IMR-90 (cell line): ENCODE results near the gene TEF. TPM values are rescaled to one million over a fixed set of nuclear protein-coding genes. Genes with fewer than 3 reads are reported as not detected.

Experiments
- ATAC-seq: fragments of 200-7000 bp; cut with Tn5 transposase; 2 replicates; pipeline ENCODE4 v1.9.1; 2020; ENCODE audit warnings: low read depth, mild to moderate bottlenecking, moderate library complexity
- BruUV-seq: library from RNA; stranded (reverse); fragments of 400-500 nt; replicated peaks from 2 replicates; lab custom pipeline; 2021; lab: Mats Ljungman, UMichigan
- CTCF ChIA-PET: fragments of 300-600 bp; formaldehyde crosslinking; extraction: SDS; loops from one replicate; lab custom pipeline; 2021; ENCODE audit warnings: antibody characterized with exemption; lab: Yijun Ruan, JAX
- POLR2A ChIA-PET: fragments of 300-600 bp; sonication (Branson Sonifier 250); formaldehyde crosslinking; loops from one replicate; lab custom pipeline; 2022; ENCODE audit warnings: antibody characterized with exemption; ENCODE audit not compliant: unreplicated experiment; lab: Charles Lee
- DNase-seq: peaks from one replicate; pipeline ENCODE4 v3.0.0; 2013
- H2AFZ ChIP-seq: replicated peaks from 2 replicates; pipeline ENCODE3; 2013; ENCODE audit warnings: low read length, mild to moderate bottlenecking; ENCODE audit not compliant: poor library complexity
- H2AK5ac ChIP-seq: 2 replicates; pipeline ENCODE4 v1.6.1; 2013; ENCODE audit warnings: low read depth, low read length, inconsistent platforms
- H2AK9ac ChIP-seq: replicated peaks from 2 replicates; pipeline ENCODE3; 2013; ENCODE audit warnings: mild to moderate bottlenecking, low read depth, low read length, moderate library complexity; ENCODE audit not compliant: poor library complexity
- H2BK120ac ChIP-seq: 2 replicates; pipeline ENCODE4 v1.6.1; 2013; ENCODE audit warnings: low read depth, low read length, inconsistent platforms
- H2BK15ac ChIP-seq: 3 replicates; pipeline ENCODE4 v1.6.1; 2013; ENCODE audit warnings: low read depth, low read length, inconsistent platforms
- H2BK20ac ChIP-seq: 2 replicates; pipeline ENCODE4 v1.6.1; 2013; ENCODE audit warnings: low read depth, mild to moderate bottlenecking, inconsistent platforms, low read length, moderate library complexity
- H2BK5ac ChIP-seq: 2 replicates; pipeline ENCODE4 v1.6.1; 2013; ENCODE audit warnings: mild to moderate bottlenecking, low read depth, low read length, inconsistent platforms; ENCODE audit not compliant: poor library complexity, severe bottlenecking
- H3K14ac ChIP-seq: replicated peaks from 2 replicates; pipeline ENCODE4 v1.6.1; 2013; ENCODE audit warnings: low read depth, low read length, inconsistent platforms
- H3K18ac ChIP-seq: 2 replicates; pipeline ENCODE4 v1.6.1; 2013; ENCODE audit warnings: low read depth, low read length, control low read depth
- H3K23ac ChIP-seq: 2 replicates; pipeline ENCODE4 v1.6.1; 2013; ENCODE audit warnings: low read depth, low read length, inconsistent platforms
- H3K27ac ChIP-seq: 2 replicates; pipeline ENCODE4 v1.5.1; 2013; ENCODE audit warnings: mild to moderate bottlenecking, control low read depth, low read length; ENCODE audit not compliant: insufficient read depth
- H3K27me3 ChIP-seq: 2 replicates; pipeline ENCODE4 v1.6.1; 2013; ENCODE audit warnings: low read length; ENCODE audit not compliant: control insufficient read depth, insufficient read depth
- H3K36me3 ChIP-seq: 2 replicates; pipeline ENCODE4 v1.6.1; 2013; ENCODE audit warnings: low read length, mixed read lengths; ENCODE audit not compliant: control insufficient read depth, insufficient read depth
- H3K4ac ChIP-seq: 2 replicates; pipeline ENCODE4 v1.6.1; 2013; ENCODE audit warnings: low read depth, low read length, inconsistent platforms
- H3K4me1 ChIP-seq: 2 replicates; pipeline ENCODE4 v1.6.1; 2013; ENCODE audit warnings: low read length, mixed read lengths; ENCODE audit not compliant: control insufficient read depth, insufficient read depth
- H3K4me2 ChIP-seq: 2 replicates; pipeline ENCODE4 v1.6.1; 2013; ENCODE audit warnings: low read depth, mild to moderate bottlenecking, control low read depth, low read length, moderate library complexity
- H3K4me3 ChIP-seq: 2 replicates; pipeline ENCODE4 v1.5.1; 2013; ENCODE audit warnings: low read depth, mild to moderate bottlenecking, control low read depth, low read length, moderate library complexity; ENCODE audit not compliant: insufficient read depth
- H3K56ac ChIP-seq: 2 replicates; pipeline ENCODE4 v1.6.1; 2013; ENCODE audit warnings: low read length, inconsistent platforms; ENCODE audit not compliant: insufficient read depth; ENCODE audit errors: extremely low read depth
- H3K79me1 ChIP-seq, 2 experiments: 2 replicates each; pipeline ENCODE4 v1.6.1; 2013; ENCODE audit warnings: low read length in 2 of 2, inconsistent platforms in 1 of 2, low read depth in 1 of 2
- H3K9ac ChIP-seq: 2 replicates; pipeline ENCODE4 v1.6.1; 2013; ENCODE audit warnings: low read depth, low read length, control low read depth
- H3K9me1 ChIP-seq: 2 replicates; pipeline ENCODE4 v1.6.1; 2013; ENCODE audit warnings: low read length, inconsistent platforms; ENCODE audit not compliant: insufficient read depth
- H3K9me3 ChIP-seq: 2 replicates; pipeline ENCODE4 v1.6.1; 2013; ENCODE audit warnings: low read length; ENCODE audit not compliant: control insufficient read depth, insufficient read depth
- H4K20me1 ChIP-seq: 2 replicates; pipeline ENCODE4 v1.6.1; 2013; ENCODE audit warnings: low read length, inconsistent platforms; ENCODE audit not compliant: insufficient read depth
- H4K5ac ChIP-seq: 2 replicates; pipeline ENCODE4 v1.6.1; 2013; ENCODE audit warnings: mild to moderate bottlenecking, low read depth, low read length, control low read depth
- H4K8ac ChIP-seq, 2 experiments: 2 replicates each; pipeline ENCODE4 v1.6.1; 2013; ENCODE audit warnings: low read depth in 2 of 2, low read length in 2 of 2, control low read depth in 1 of 2, inconsistent platforms in 1 of 2
- H4K91ac ChIP-seq: 2 replicates; pipeline ENCODE4 v1.6.1; 2013; ENCODE audit warnings: low read depth, low read length, inconsistent platforms; ENCODE audit not compliant: insufficient read depth
- CHD1 ChIP-seq: IDR thresholded peaks from 2 replicates; pipeline ENCODE4 v1.6.1; 2012; ENCODE audit warnings: low read depth, low read length, improper control_type of control experiment
- FOS ChIP-seq: fragments of 150-350 bp; IDR thresholded peaks from 2 replicates; pipeline ENCODE4 v1.6.1; 2016; ENCODE audit warnings: low read depth, low read length
- MXI1 ChIP-seq: IDR thresholded peaks from 2 replicates; pipeline ENCODE4 v1.6.1; 2012; ENCODE audit warnings: low read depth, mild to moderate bottlenecking, low read length, moderate library complexity, borderline replicate concordance
- NFE2L2 ChIP-seq: fragments of 150-350 bp; IDR thresholded peaks from 2 replicates; pipeline ENCODE4 v1.6.1; 2016; ENCODE audit warnings: low read depth, mild to moderate bottlenecking, low read length
- POLR2A ChIP-seq: IDR thresholded peaks from 2 replicates; pipeline ENCODE4 v1.6.1; 2012; ENCODE audit warnings: mild to moderate bottlenecking, low read depth, low read length
- RFX5 ChIP-seq: IDR thresholded peaks from 2 replicates; pipeline ENCODE4 v1.8.0; 2012; ENCODE audit warnings: low read depth, mild to moderate bottlenecking, low read length, moderate library complexity
- dilution Hi-C: fragments of 300-500 bp; cut with HindIII; formaldehyde crosslinking; loops from one replicate; pipeline ENCODE4 v1.14.3; 2018; ENCODE audit warnings: low sequenced_read_pairs; ENCODE audit not compliant: unreplicated experiment
- in situ Hi-C: fragments of 300-500 bp; cut with MboI; formaldehyde crosslinking; loops from 3 replicates; pipeline ENCODE4 v1.14.3; 2019; ENCODE audit warnings: low sequenced_read_pairs, inconsistent platforms, mixed read lengths
- intact Hi-C: fragments of 100-400 bp; cut with micrococcal nuclease; formaldehyde crosslinking; loops from 2 replicates; pipeline ENCODE4 v1.10.0; 2022
- polyA plus RNA-seq, 3 experiments: library from polyadenylated mRNA; depleted of rRNA; stranded (reverse); fragments of >200 nt; gene quantifications; 2 replicates each; pipeline ENCODE4 v1.2.3, GENCODE V29; 2012; ENCODE audit warnings: low replicate concordance in 1 of 3
- total RNA-seq: library from RNA; depleted of rRNA; stranded (reverse); fragments of >200 nt; gene quantifications from 2 replicates; pipeline ENCODE4 v1.2.3, GENCODE V29; 2012
- TF ChIP-seq, protein P1 (sequence below): conservative IDR thresholded peaks from 2 replicates; pipeline ENCODE4 v1.5.1; 2012; ENCODE audit warnings: mild to moderate bottlenecking, low read depth, low read length, improper control_type of control experiment

Gene TEF
- total and polyA plus RNA-seq, 2 of the 4 experiments (the other 2 are of a cell fraction), result 5.6 to 11.6 TPM

DNA sequence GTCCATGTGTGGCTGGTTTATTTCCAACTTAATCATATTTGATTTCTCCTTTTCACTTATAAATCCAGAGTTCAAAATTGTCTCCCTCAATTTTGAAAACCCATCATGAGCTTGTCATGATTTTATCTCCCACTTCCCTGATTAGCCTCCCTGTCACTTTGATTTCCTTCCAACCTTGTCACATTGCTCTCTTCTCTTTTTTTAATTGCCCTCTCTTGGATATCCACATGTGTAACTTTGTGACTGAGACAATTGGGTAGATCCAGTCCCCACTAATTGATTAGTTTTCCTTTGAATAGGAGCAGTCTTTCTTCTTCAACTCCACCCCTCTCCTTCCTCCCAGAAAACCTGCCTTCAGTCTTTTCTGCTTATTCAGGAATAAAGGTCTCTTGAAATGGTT lies 2.4 kb downstream of the TEF start:
- no peak overlapping the region for H4K5ac ChIP-seq
- no peak overlapping the region for H2BK20ac ChIP-seq
- no peak for ATAC-seq
- H3K27me3 ChIP-seq, result no peaks in the 10 kb centered on the region
- dilution Hi-C loops (no loop called here), in situ Hi-C loops (no loop called here), intact Hi-C loops (no loop called here)
- H4K20me1 ChIP-seq, result no peaks in the 10 kb centered on the region
- H3K14ac ChIP-seq, result no peak overlapping the region
- H2AFZ ChIP-seq, result no peak overlapping the region
- H3K36me3 ChIP-seq, result peaks cover 15% of the 10 kb centered on the region
- no peak overlapping the region for H3K9ac ChIP-seq
- H3K4me1 ChIP-seq, result peaks cover 9% of the 10 kb centered on the region
- no peak overlapping the region for H4K8ac ChIP-seq
- no peak overlapping the region for H3K4me3 ChIP-seq
- H3K9me3 ChIP-seq, result no peaks in the 10 kb centered on the region
- BruUV-seq, result no TSS peak
- no peak overlapping the region for H2BK15ac ChIP-seq
- no peak overlapping the region for H3K27ac ChIP-seq
- no peak overlapping the region for H2BK5ac ChIP-seq
- TF ChIP-seq CHD1, result no peak
- TF ChIP-seq, protein P1, sequence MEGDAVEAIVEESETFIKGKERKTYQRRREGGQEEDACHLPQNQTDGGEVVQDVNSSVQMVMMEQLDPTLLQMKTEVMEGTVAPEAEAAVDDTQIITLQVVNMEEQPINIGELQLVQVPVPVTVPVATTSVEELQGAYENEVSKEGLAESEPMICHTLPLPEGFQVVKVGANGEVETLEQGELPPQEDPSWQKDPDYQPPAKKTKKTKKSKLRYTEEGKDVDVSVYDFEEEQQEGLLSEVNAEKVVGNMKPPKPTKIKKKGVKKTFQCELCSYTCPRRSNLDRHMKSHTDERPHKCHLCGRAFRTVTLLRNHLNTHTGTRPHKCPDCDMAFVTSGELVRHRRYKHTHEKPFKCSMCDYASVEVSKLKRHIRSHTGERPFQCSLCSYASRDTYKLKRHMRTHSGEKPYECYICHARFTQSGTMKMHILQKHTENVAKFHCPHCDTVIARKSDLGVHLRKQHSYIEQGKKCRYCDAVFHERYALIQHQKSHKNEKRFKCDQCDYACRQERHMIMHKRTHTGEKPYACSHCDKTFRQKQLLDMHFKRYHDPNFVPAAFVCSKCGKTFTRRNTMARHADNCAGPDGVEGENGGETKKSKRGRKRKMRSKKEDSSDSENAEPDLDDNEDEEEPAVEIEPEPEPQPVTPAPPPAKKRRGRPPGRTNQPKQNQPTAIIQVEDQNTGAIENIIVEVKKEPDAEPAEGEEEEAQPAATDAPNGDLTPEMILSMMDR, result no peak
- no peak for TF ChIP-seq MXI1
- no peak for TF ChIP-seq NFE2L2
- no peak for TF ChIP-seq POLR2A
- TF ChIP-seq FOS, result no peak
- TF ChIP-seq RFX5, result no peak
- peaks cover 13 to 31% of the 10 kb centered on the region in 2 experiments for H3K79me1 ChIP-seq
- H2AK9ac ChIP-seq, result no peak overlapping the region
- no peak overlapping the region for H4K91ac ChIP-seq
- H2AK5ac ChIP-seq, result no peak overlapping the region
- H3K23ac ChIP-seq, result no peak overlapping the region
- H3K4ac ChIP-seq, result no peak overlapping the region
- H3K56ac ChIP-seq, result no peak overlapping the region
- H2BK120ac ChIP-seq, result no peak overlapping the region
- ChIA-PET CTCF (no interaction called here), POLR2A (no interaction called here)
- H3K4me2 ChIP-seq, result no peak overlapping the region
- no peak overlapping the region for H3K18ac ChIP-seq
- DNase-seq, result no peak
- H3K9me1 ChIP-seq, result no peaks in the 10 kb centered on the region
